Mesenchymal stem cell (in vitro differentiated cells and primary cell): ENCODE measurements around the gene CHAC2.

Experiments used
- DNase-seq: peaks from one replicate; pipeline ENCODE4 v3.0.0-alpha.2; 2013
- H2AFZ ChIP-seq: one replicate; pipeline ENCODE4 v1.6.1; 2013; ENCODE audit warnings: low read depth, mild to moderate bottlenecking, control low read depth, inconsistent platforms, low read length, moderate library complexity
- H2AK5ac ChIP-seq: 2 replicates; pipeline ENCODE4 v1.6.1; 2013; ENCODE audit warnings: low read length, moderate library complexity, mild to moderate bottlenecking, inconsistent platforms; ENCODE audit not compliant: severe bottlenecking
- H2BK120ac ChIP-seq: one replicate; pipeline ENCODE4 v1.6.1; 2013; ENCODE audit warnings: low read depth, mild to moderate bottlenecking, inconsistent platforms, low read length, moderate library complexity
- H2BK12ac ChIP-seq, 2 experiments: one replicate each; pipeline ENCODE4 v1.6.1; 2013; ENCODE audit warnings: inconsistent platforms in 2 of 2, low read length in 2 of 2, mild to moderate bottlenecking in 2 of 2, moderate library complexity in 2 of 2, control low read depth in 1 of 2
- H2BK15ac ChIP-seq: one replicate; pipeline ENCODE4 v1.6.1; 2013; ENCODE audit warnings: mild to moderate bottlenecking, low read depth, inconsistent platforms; ENCODE audit not compliant: poor library complexity, severe bottlenecking
- H2BK5ac ChIP-seq: 2 replicates; pipeline ENCODE4 v1.6.1; 2013; ENCODE audit warnings: low read depth, mild to moderate bottlenecking, low read length, control low read depth, inconsistent platforms; ENCODE audit not compliant: poor library complexity, severe bottlenecking
- H3K14ac ChIP-seq, 2 experiments: one replicate each; pipeline ENCODE4 v1.6.1; 2013; ENCODE audit warnings: inconsistent platforms in 2 of 2, low read length in 2 of 2, control low read depth in 1 of 2, mild to moderate bottlenecking in 1 of 2, moderate library complexity in 1 of 2
- H3K18ac ChIP-seq, 2 experiments: one replicate each; pipeline ENCODE4 v1.6.1; 2013; ENCODE audit warnings: inconsistent platforms in 2 of 2, low read length in 2 of 2, control low read depth in 1 of 2, low read depth in 1 of 2, mild to moderate bottlenecking in 1 of 2
- H3K23ac ChIP-seq, 2 experiments: one replicate each; pipeline ENCODE4 v1.6.1; 2013; ENCODE audit warnings: inconsistent platforms in 2 of 2, low read length in 2 of 2, mild to moderate bottlenecking in 2 of 2, moderate library complexity in 2 of 2, control low read depth in 1 of 2
- H3K27ac ChIP-seq: 2 replicates; pipeline ENCODE4 v1.5.1; 2013; ENCODE audit warnings: mild to moderate bottlenecking, moderate library complexity, low read length, control low read depth, inconsistent platforms; ENCODE audit not compliant: poor library complexity, severe bottlenecking
- H3K27me3 ChIP-seq, 2 experiments: 2 replicates each; pipeline versions ENCODE4 v1.6.1 to v1.7.0; 2013; ENCODE audit warnings: low read length in 2 of 2, mild to moderate bottlenecking in 2 of 2, moderate library complexity in 2 of 2, control low read depth in 1 of 2, inconsistent platforms in 1 of 2; ENCODE audit not compliant: control insufficient read depth in 1 of 2, insufficient read depth in 1 of 2
- H3K36me3 ChIP-seq, 2 experiments: 2 replicates each; pipeline versions ENCODE4 v1.6.1 to v1.7.0; 2013; ENCODE audit warnings: low read length in 2 of 2, control low read depth in 1 of 2, inconsistent platforms in 1 of 2, low read depth in 1 of 2, mild to moderate bottlenecking in 1 of 2; ENCODE audit not compliant: insufficient read depth in 2 of 2, control insufficient read depth in 1 of 2
- H3K4ac ChIP-seq, 2 experiments: one replicate each; pipeline ENCODE4 v1.6.1; 2013; ENCODE audit warnings: inconsistent platforms in 2 of 2, low read length in 2 of 2, mild to moderate bottlenecking in 2 of 2, moderate library complexity in 2 of 2, control low read depth in 1 of 2, low read depth in 1 of 2
- H3K4me1 ChIP-seq: 2 replicates; pipeline ENCODE4 v1.6.1; 2013; ENCODE audit warnings: low read depth, low read length, control low read depth; ENCODE audit not compliant: control insufficient read depth, insufficient read depth
- H3K4me2 ChIP-seq: 2 replicates; pipeline ENCODE4 v1.6.1; 2013; ENCODE audit warnings: low read length, mild to moderate bottlenecking, inconsistent platforms; ENCODE audit not compliant: poor library complexity, severe bottlenecking
- H3K4me3 ChIP-seq, 2 experiments: 2 replicates each; pipeline versions ENCODE4 v1.5.1 to v1.7.0; 2013; ENCODE audit warnings: low read length in 2 of 2, mild to moderate bottlenecking in 2 of 2, control low read depth in 1 of 2, low read depth in 1 of 2; ENCODE audit not compliant: insufficient read depth in 1 of 2
- H3K79me1 ChIP-seq: replicated peaks from 2 replicates; pipeline ENCODE4 v1.6.1; 2013; ENCODE audit warnings: mild to moderate bottlenecking, control low read depth, low read length, inconsistent platforms; ENCODE audit not compliant: poor library complexity, severe bottlenecking
- H3K9ac ChIP-seq: 2 replicates; pipeline ENCODE4 v1.7.0; 2013; ENCODE audit warnings: mild to moderate bottlenecking, low read length, moderate library complexity
- H3K9me3 ChIP-seq: 2 replicates; pipeline ENCODE4 v1.7.0; 2013; ENCODE audit warnings: mild to moderate bottlenecking, low read length; ENCODE audit not compliant: control insufficient read depth
- H4K8ac ChIP-seq: one replicate; pipeline ENCODE4 v1.6.1; 2013; ENCODE audit warnings: inconsistent platforms, mild to moderate bottlenecking, low read length, moderate library complexity
- H4K91ac ChIP-seq: one replicate; pipeline ENCODE4 v1.6.1; 2013; ENCODE audit warnings: mild to moderate bottlenecking, low read length, inconsistent platforms
- WGBS: methylation state at CpG from one replicate; pipeline ENCODE4 v1.1.7; 2013; ENCODE audit warnings: mixed read lengths; 5-methylcytosine and 5-hydroxymethylcytosine counted together

CHAC2 gene

DNA sequence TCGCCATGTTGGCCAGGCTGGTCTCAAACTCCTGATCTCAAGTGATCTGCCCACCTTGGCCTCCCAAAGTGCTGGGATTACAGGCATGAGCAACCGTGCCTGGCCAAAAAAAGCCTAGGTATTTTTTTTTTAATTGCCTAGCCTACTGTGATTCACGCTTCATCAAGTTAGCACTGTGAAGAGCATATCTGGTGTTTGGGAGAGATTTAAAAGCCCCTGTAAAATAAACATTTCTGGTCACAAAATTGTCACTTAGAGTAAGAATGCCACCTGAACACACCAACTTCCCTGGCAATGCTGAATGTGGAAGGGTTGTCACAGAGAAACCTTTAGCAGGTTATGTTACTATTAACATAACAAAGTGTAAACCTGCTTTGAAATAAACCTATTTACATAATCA, 39.7 kb upstream of the CHAC2 start:
- no peaks in the 10 kb centered on the region for H3K27me3 ChIP-seq
- H3K23ac ChIP-seq = no peak overlapping the region
- H2BK12ac ChIP-seq = no peak overlapping the region
- no peak overlapping the region for H3K4me2 ChIP-seq
- H3K4me1 ChIP-seq = no peaks in the 10 kb centered on the region
- H3K9ac ChIP-seq = no peak overlapping the region
- no peak overlapping the region for H2BK15ac ChIP-seq
- 71% methylated on average over 2 of the region's 3 CpGs for WGBS
- no peak overlapping the region for H4K91ac ChIP-seq
- no peak overlapping the region for H3K14ac ChIP-seq
- no peak overlapping the region for H2BK120ac ChIP-seq
- H2AFZ ChIP-seq = no peak overlapping the region
- H2AK5ac ChIP-seq = no peak overlapping the region
- H2BK5ac ChIP-seq = no peak overlapping the region
- no peaks in the 10 kb centered on the region for H3K9me3 ChIP-seq
- peaks cover 3% of the 10 kb centered on the region for H3K79me1 ChIP-seq
- no peak overlapping the region for H3K4ac ChIP-seq
- no peak overlapping the region for H3K18ac ChIP-seq
- H3K27ac ChIP-seq = no peak overlapping the region
- H3K4me3 ChIP-seq = no peak overlapping the region
- peaks cover 0 to 18% of the 10 kb centered on the region in 2 experiments for H3K36me3 ChIP-seq
- no peak for DNase-seq
- no peak overlapping the region for H4K8ac ChIP-seq

DNA sequence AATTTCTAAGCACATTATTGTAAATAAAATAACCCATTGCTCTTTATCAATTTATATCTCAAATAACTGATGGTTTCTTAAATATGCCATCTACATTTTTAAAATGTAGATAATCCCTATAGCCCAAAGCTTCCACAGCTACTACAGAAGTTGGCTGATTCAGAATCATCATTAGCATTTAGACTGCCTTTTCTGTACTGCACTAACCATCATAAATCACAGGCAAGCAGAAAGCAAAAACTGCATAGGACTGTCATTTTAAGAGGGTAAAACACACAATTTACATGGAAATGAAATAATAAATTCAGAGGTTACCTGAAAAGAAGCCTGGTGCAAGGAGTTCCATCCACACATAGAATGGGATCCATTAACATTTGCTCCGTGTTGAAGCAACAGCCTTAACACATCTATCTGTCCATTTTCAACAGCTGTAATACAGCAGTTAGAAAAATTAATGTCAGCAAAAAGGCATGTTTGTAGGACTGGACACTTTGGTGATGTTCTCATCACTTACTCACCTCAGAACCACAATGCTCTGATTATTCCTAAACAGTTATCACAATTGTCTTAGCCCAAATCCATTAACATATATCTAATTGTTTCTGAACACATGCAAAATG, 38.4 kb upstream of the CHAC2 start:
- peaks cover 2% of the 10 kb centered on the region for H3K4me1 ChIP-seq
- H3K79me1 ChIP-seq = peaks cover 8% of the 10 kb centered on the region
- H3K4me2 ChIP-seq = no peak overlapping the region
- no peak overlapping the region for H2AK5ac ChIP-seq
- H3K9me3 ChIP-seq = no peaks in the 10 kb centered on the region
- DNase-seq = no peak
- no peak overlapping the region for H3K4ac ChIP-seq
- no peak overlapping the region for H2BK12ac ChIP-seq
- peaks cover 3 to 29% of the 10 kb centered on the region in 2 experiments for H3K36me3 ChIP-seq
- H2AFZ ChIP-seq = no peak overlapping the region
- 100% methylated on average over 1 of the region's 1 CpG for WGBS
- H2BK120ac ChIP-seq = no peak overlapping the region
- H3K9ac ChIP-seq = no peak overlapping the region
- no peak overlapping the region for H2BK15ac ChIP-seq
- no peak overlapping the region for H4K91ac ChIP-seq
- no peak overlapping the region for H3K18ac ChIP-seq
- H3K27me3 ChIP-seq = no peaks in the 10 kb centered on the region
- H3K23ac ChIP-seq = no peak overlapping the region
- H3K14ac ChIP-seq = no peak overlapping the region
- H4K8ac ChIP-seq = no peak overlapping the region
- no peak overlapping the region for H3K4me3 ChIP-seq
- no peak overlapping the region for H2BK5ac ChIP-seq
- H3K27ac ChIP-seq = no peak overlapping the region

DNA sequence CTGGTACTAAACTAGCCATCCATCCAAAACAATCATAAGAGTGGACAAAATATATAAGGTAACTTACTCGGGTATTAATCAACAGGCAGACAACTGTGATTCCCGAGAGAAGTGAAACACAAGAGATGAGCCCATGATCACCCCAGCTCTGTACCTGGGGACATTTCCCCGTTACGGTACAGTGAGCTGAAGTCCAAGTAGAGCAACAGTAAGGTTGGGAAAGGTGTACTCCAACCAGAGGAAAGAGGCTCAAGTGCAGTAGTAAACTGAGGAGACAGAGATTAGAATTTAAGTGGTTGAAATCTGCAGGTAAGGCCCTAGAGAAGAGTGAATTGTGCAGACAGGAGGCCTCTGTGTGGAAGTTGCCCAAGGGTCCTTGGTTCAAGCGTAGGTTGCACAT, 30.5 kb upstream of the CHAC2 start:
- no peaks in the 10 kb centered on the region for H3K27me3 ChIP-seq
- H2AK5ac ChIP-seq = no peak overlapping the region
- no peak overlapping the region for H3K4ac ChIP-seq
- no peak for DNase-seq
- H2BK5ac ChIP-seq = no peak overlapping the region
- peaks cover 2% of the 10 kb centered on the region for H3K4me1 ChIP-seq
- no peak overlapping the region for H3K18ac ChIP-seq
- H3K4me2 ChIP-seq = no peak overlapping the region
- H3K79me1 ChIP-seq = peaks cover 19% of the 10 kb centered on the region
- WGBS = 98% methylated on average over 5 of the region's 5 CpGs
- H3K36me3 ChIP-seq = peaks cover 3 to 26% of the 10 kb centered on the region in 2 experiments
- no peak overlapping the region for H3K14ac ChIP-seq
- H2BK12ac ChIP-seq = no peak overlapping the region
- no peak overlapping the region for H3K23ac ChIP-seq
- H4K91ac ChIP-seq = no peak overlapping the region
- no peak overlapping the region for H2BK120ac ChIP-seq
- H4K8ac ChIP-seq = no peak overlapping the region
- H3K27ac ChIP-seq = no peak overlapping the region
- H3K4me3 ChIP-seq = no peak overlapping the region
- no peak overlapping the region for H2BK15ac ChIP-seq
- H3K9ac ChIP-seq = no peak overlapping the region
- peaks cover 7% of the 10 kb centered on the region for H3K9me3 ChIP-seq
- H2AFZ ChIP-seq = no peak overlapping the region

DNA sequence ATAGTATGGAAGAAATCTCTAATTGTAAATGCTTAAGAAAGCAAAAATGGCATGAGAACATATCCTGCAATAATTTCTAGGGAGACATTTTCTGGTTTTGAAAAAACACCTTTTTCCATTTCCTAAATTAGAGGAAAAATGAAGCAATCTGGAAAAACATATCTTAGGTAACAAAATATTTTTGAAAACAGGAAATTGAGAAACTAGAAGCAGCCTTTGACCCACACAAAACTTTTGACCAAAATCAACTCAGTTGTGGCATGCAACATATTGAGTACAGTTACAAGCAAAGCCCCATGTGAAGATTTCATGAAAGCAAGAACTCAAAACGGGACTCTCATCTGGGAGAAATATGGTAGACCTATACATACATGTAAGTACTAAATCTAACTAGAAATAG, 28.6 kb upstream of the CHAC2 start:
- Histone ChIP-seq H3K18ac (no peak overlapping the region), H3K23ac (no peak overlapping the region), H2BK5ac (no peak overlapping the region), H3K36me3 (peaks cover under 1 to 17% of the 10 kb centered on the region in 2 experiments), H2BK12ac (no peak overlapping the region), H2BK15ac (no peak overlapping the region), H3K79me1 (peaks cover 13% of the 10 kb centered on the region), H3K4me2 (no peak overlapping the region), H3K9me3 (peaks cover 7% of the 10 kb centered on the region), H3K9ac (no peak overlapping the region), H2AK5ac (no peak overlapping the region), H4K8ac (no peak overlapping the region), H3K27ac (no peak overlapping the region), H2BK120ac (no peak overlapping the region), H3K14ac (no peak overlapping the region), H2AFZ (no peak overlapping the region), H3K4me1 (no peaks in the 10 kb centered on the region), H3K4ac (no peak overlapping the region), H3K4me3 (no peak overlapping the region), H3K27me3 (no peaks in the 10 kb centered on the region), H4K91ac (no peak overlapping the region)
- no peak for DNase-seq
- 100% methylated on average over 1 of the region's 1 CpG for WGBS
